AG10803 (cell line): ENCODE measurements around the gene TBC1D16.
A peak's percentile ranks its signal among the peaks of the same experiment; 100 is the strongest.

Experiments used
- DNase-seq: peaks from one replicate; pipeline ENCODE4 v3.0.0; 2010; ENCODE audit warnings: low read depth
- H3K4me3 ChIP-seq: 2 replicates; pipeline ENCODE4 v1.5.1; 2011; ENCODE audit warnings: mild to moderate bottlenecking, low read length, control low read depth
- CTCF ChIP-seq: conservative IDR thresholded peaks from 2 replicates; pipeline ENCODE4 v1.5.1; 2011; ENCODE audit warnings: mild to moderate bottlenecking, low read length, control low read depth, inconsistent platforms

Gene TBC1D16

GRCh38 chr17:80029258-80029974 is 6.3 kb downstream of the TBC1D16 start:
- TF ChIP-seq CTCF = 0 out of 2 replicates have a peak, but pooled peaks have one; percentile 6

GRCh38 chr17:80028030-80028429 is 7.6 kb downstream of the TBC1D16 start:
- no peak for TF ChIP-seq CTCF
- no peak for DNase-seq
- H3K4me3 ChIP-seq = no peak overlapping the region

More at GRCh38 chr17:80029258-80029974, 6.3 kb downstream of the TBC1D16 start:
- H3K4me3 ChIP-seq = peak overlapping the region; percentile 26
- DNase-seq = peak; percentile 90

GRCh38 chr17:80027043-80027435 is 8.6 kb downstream of the TBC1D16 start:
- H3K4me3 ChIP-seq = no peak overlapping the region
- no peak for DNase-seq
- TF ChIP-seq CTCF = no peak

- no peak for TF ChIP-seq CTCF
- no peak overlapping the region for H3K4me3 ChIP-seq
- DNase-seq = no peak
These were observed 9.2 kb downstream of the TBC1D16 start for GRCh38 chr17:80026359-80027042.

GRCh38 chr17:80025796-80026195 is 9.9 kb downstream of the TBC1D16 start:
- no peak for DNase-seq
- no peak for TF ChIP-seq CTCF
- no peak overlapping the region for H3K4me3 ChIP-seq

- DNase-seq = no peak
- no peak for TF ChIP-seq CTCF
- no peak overlapping the region for H3K4me3 ChIP-seq
These were observed 10.5 kb downstream of the TBC1D16 start for GRCh38 chr17:80025140-80025539.
